Measurements from ENCODE around the gene AKR7A3.
"Not testable (repeated sequence)": the region's sequence is repeated elsewhere in the genome, so short reads cannot be mapped to it uniquely, and the experiment has no call there.

AKR7A3 gene

GRCh38 chr1:19257178-19257914 lies 31.2 kb downstream of the AKR7A3 start:
- in situ Hi-C loops (cut with MboI; ENCODE audit: low sequenced_read_pairs) = no loop called here

DNA sequence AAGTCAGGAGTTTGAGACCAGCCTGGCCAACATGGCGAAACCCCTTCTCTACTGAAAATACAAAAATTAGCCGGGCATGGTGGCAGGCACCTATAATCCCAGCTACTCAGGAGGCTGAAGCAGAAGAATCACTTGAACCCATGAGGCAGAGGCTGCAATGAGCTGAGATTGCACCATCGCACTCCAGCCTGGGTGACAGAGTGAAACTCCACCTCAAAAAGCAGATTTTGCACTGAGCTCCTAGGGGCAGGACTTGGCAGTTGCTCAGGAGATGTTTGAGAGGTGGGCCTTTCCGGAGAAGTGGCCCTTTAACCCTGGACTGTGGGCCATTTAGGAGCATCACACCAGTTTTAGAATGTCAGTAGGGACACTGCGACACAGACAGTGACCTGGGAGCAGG lies 32.3 kb downstream of the AKR7A3 start:
- in situ Hi-C loops (cut with MboI; ENCODE audit: low sequenced_read_pairs) = not testable (repeated sequence)

DNA sequence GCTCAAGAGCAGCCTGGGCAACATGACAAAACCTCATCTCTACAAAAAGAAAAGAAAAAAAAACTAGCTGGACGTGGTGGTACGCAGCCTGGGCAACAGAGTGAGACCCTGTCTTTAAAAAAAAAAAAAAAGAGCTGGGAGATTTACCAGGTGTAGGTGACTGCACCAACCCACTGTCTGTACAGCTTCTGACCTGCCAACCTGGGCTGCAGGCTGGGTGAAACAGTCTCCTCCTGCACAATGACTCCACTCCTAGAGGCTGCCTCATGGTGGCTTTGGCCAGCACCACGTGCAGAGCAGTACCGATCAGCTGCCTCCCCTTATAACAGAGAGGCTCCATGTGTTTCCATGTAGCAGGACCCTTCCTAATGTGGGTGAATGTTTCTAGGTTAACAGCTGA lies 33.3 kb downstream of the AKR7A3 start:
- in situ Hi-C loops (cut with MboI; ENCODE audit: low sequenced_read_pairs) = no loop called here

GRCh38 chr1:19254416-19254815 lies 34.2 kb downstream of the AKR7A3 start:
- in situ Hi-C loops (cut with MboI; ENCODE audit: low sequenced_read_pairs) = no loop called here

- in situ Hi-C loops (cut with MboI; ENCODE audit: low sequenced_read_pairs) = no loop called here
These were observed 37.0 kb downstream of the AKR7A3 start, which contains the start of the genes EMC1 and MRTO4 for GRCh38 chr1:19251305-19252196. TSS of gene EMC1 (minus strand) at chr1:19251524. CDS start at chr1:19251509, 15 bp downstream. TSS of gene MRTO4 (plus strand) at chr1:19251805. CDS start at chr1:19251836, 31 bp downstream.

GRCh38 chr1:19250629-19251304 lies 37.8 kb downstream of the AKR7A3 start:
- in situ Hi-C loops (cut with MboI; ENCODE audit: low sequenced_read_pairs) = no loop called here

GRCh38 chr1:19240673-19241538 lies 47.7 kb downstream of the AKR7A3 start:
- in situ Hi-C loops (cut with MboI; ENCODE audit: low sequenced_read_pairs) = no loop called here

- in situ Hi-C loops (cut with MboI; ENCODE audit: low sequenced_read_pairs) = no loop called here
These were observed 48.7 kb downstream of the AKR7A3 start for GRCh38 chr1:19239876-19240275.

DNA sequence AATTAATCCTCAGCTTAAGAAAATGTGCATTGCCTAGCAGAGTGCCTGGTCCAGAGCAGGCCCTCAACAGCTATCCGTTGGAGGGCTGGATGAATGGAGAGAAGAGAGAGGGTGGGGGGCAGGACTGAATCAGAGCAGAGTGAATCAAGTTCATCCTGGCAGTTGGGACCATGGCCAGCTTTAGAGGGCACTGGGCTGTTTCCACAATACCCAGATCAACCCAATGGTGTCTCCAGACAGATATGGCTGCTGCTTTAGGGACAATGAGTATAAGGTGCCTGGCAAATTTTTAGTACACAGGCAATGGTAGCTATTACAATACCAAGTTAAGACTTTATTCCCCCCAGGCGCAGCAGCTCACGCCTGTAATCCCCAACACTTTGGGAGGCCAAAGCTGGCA lies 54.3 kb downstream of the AKR7A3 start:
- in situ Hi-C loops (cut with MboI; ENCODE audit: low sequenced_read_pairs) = no loop called here
